ENCODE data around the gene UPF3A. TPM values are rescaled to one million over a fixed set of nuclear protein-coding genes. Genes with fewer than 3 reads are reported as not detected.
A peak's percentile ranks its signal among the peaks of the same experiment; 100 is the strongest.

Gene UPF3A
- total RNA-seq, 1 experiment from 2014 or later: 63.5 TPM

- Mint-ChIP-seq H3K36me3 (ENCODE audit: insufficient read depth, unreplicated experiment) (peaks cover 69% of the 10 kb centered on the region), H3K9me3 (ENCODE audit: unreplicated experiment) (no peaks in the 10 kb centered on the region), H3K4me1 (ENCODE audit: insufficient read depth, unreplicated experiment) (peaks cover 26% of the 10 kb centered on the region), H3K27ac (ENCODE audit: low read depth, unreplicated experiment) (no peak overlapping the region), H3K27me3 (ENCODE audit: insufficient read depth, unreplicated experiment) (no peaks in the 10 kb centered on the region), H3K4me3 (ENCODE audit: unreplicated experiment) (no peak overlapping the region)
- no peak for DNase-seq (ENCODE audit: unreplicated experiment)
- TF ChIP-seq CTCF (IDR thresholded peaks at IDR 0.05; ENCODE audit: unreplicated experiment): no peak
- ChIA-PET POLR2A (interaction anchor here (0.8 kb wide), 1 partner anchor 46 kb away, joined by 3 read pairs; no protein-coding TSS in a partner anchor), CTCF (interaction anchor here (1.2 kb wide), 1 partner anchor 18 kb away, joined by 4 read pairs; no protein-coding TSS in a partner anchor)
- intact Hi-C loops (cut with micrococcal nuclease): no loop called here
- BruUV-seq (replicated peaks): no TSS peak
Measured at GRCh38 chr13:114321256-114321655, 39.9 kb downstream of the UPF3A start.

DNA sequence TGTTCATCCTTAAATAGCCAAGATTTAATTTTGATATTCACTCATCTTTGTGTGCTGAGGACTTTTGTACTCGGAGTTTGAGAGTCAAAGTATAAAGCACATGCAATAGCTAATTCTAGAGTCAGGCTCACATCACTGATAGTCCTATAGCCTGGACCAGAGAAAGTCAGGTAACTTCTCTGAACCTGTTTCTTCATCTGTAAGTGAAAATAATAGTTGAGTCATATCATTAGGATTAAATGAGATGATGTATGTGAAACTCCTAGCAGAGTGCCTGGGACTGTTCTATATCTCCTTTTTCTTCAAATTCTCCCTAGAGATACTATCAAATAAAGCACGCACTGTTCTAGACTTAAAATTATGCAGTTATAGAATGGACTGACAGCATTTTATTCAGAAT, 41.9 kb downstream of the UPF3A start:
- Mint-ChIP-seq H3K9me3 (ENCODE audit: unreplicated experiment) (no peaks in the 10 kb centered on the region), H3K27ac (ENCODE audit: low read depth, unreplicated experiment) (no peak overlapping the region), H3K4me3 (ENCODE audit: unreplicated experiment) (no peak overlapping the region), H3K27me3 (ENCODE audit: insufficient read depth, unreplicated experiment) (no peaks in the 10 kb centered on the region), H3K36me3 (ENCODE audit: insufficient read depth, unreplicated experiment) (peaks cover 67% of the 10 kb centered on the region), H3K4me1 (ENCODE audit: insufficient read depth, unreplicated experiment) (peaks cover 26% of the 10 kb centered on the region)
- no peak for TF ChIP-seq CTCF (IDR thresholded peaks at IDR 0.05; ENCODE audit: unreplicated experiment)
- ChIA-PET POLR2A (no interaction called here), CTCF (interaction anchor here (0.6 to 1.3 kb wide), 2 partner anchors 13 to 43 kb away, joined by 3 read pairs; no protein-coding TSS in a partner anchor)
- DNase-seq (ENCODE audit: unreplicated experiment): no peak
- intact Hi-C loops (cut with micrococcal nuclease): no loop called here
- BruUV-seq (replicated peaks): no TSS peak

DNA sequence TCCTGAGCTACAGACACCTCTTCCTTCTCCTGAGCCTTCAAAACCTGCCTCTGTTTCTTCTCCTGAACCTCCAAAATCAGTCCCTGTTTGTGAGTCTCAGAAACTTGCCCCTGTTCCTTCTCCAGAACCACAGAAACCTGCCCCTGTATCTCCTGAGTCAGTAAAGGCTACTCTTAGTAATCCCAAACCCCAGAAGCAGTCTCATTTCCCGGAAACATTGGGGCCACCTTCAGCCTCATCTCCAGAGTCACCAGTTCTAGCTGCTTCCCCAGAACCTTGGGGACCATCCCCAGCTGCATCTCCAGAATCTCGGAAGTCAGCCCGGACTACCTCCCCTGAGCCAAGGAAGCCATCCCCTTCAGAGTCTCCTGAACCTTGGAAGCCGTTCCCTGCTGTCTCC, 42.9 kb downstream of the UPF3A start:
- POLR2A ChIA-PET: interaction anchor here (0.7 to 3.2 kb wide), 2 partner anchors 10 to 17 kb away, joined by 3 to 21 read pairs; partner anchors contain the start of gene CHAMP1
- BruUV-seq (replicated peaks): no TSS peak
- TF ChIP-seq CTCF (IDR thresholded peaks at IDR 0.05; ENCODE audit: unreplicated experiment): no peak
- no peak for DNase-seq (ENCODE audit: unreplicated experiment)
- H3K27me3 Mint-ChIP-seq (ENCODE audit: insufficient read depth, unreplicated experiment): no peaks in the 10 kb centered on the region
- H3K27ac Mint-ChIP-seq (ENCODE audit: low read depth, unreplicated experiment): no peak overlapping the region
- CTCF ChIA-PET: interaction anchor here (0.7 to 3.4 kb wide), 2 partner anchors 17 to 242 kb away, joined by 3 to 12 read pairs; no protein-coding TSS in a partner anchor
- no peak overlapping the region for H3K4me3 Mint-ChIP-seq (ENCODE audit: unreplicated experiment)
- peaks cover 18% of the 10 kb centered on the region for H3K4me1 Mint-ChIP-seq (ENCODE audit: insufficient read depth, unreplicated experiment)
- intact Hi-C loops (cut with micrococcal nuclease): no loop called here
- peaks cover 63% of the 10 kb centered on the region for H3K36me3 Mint-ChIP-seq (ENCODE audit: insufficient read depth, unreplicated experiment)
- no peaks in the 10 kb centered on the region for H3K9me3 Mint-ChIP-seq (ENCODE audit: unreplicated experiment)

DNA sequence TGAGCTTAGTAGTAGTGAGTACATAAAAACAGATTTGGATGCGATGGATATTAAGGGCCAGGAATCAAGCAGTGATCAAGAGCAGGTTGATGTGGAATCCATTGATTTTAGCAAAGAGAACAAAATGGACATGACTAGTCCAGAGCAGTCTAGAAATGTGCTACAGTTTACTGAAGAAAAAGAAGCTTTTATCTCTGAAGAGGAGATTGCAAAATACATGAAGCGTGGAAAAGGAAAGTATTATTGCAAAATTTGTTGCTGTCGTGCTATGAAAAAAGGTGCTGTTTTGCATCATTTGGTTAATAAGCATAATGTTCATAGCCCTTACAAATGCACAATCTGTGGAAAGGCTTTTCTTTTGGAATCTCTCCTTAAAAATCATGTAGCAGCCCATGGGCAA, 44.3 kb downstream of the UPF3A start:
- ChIA-PET CTCF (interaction anchor here (1.8 to 3.4 kb wide), 2 partner anchors 13 to 15 kb away, joined by 10 to 12 read pairs; no protein-coding TSS in a partner anchor), POLR2A (interaction anchor here (0.6 to 3.2 kb wide), 3 partner anchors 11 to 260 kb away, joined by 3 to 21 read pairs (median 6); partner anchors contain the start of genes CHAMP1 and UPF3A)
- DNase-seq (ENCODE audit: unreplicated experiment): no peak
- peaks cover 52% of the 10 kb centered on the region for H3K36me3 Mint-ChIP-seq (ENCODE audit: insufficient read depth, unreplicated experiment)
- no peak for TF ChIP-seq CTCF (IDR thresholded peaks at IDR 0.05; ENCODE audit: unreplicated experiment)
- peaks cover 6% of the 10 kb centered on the region for H3K4me1 Mint-ChIP-seq (ENCODE audit: insufficient read depth, unreplicated experiment)
- peak overlapping the region; percentile 9 for H3K27ac Mint-ChIP-seq (ENCODE audit: low read depth, unreplicated experiment)
- no peaks in the 10 kb centered on the region for H3K9me3 Mint-ChIP-seq (ENCODE audit: unreplicated experiment)
- H3K27me3 Mint-ChIP-seq (ENCODE audit: insufficient read depth, unreplicated experiment): no peaks in the 10 kb centered on the region
- BruUV-seq (replicated peaks): no TSS peak
- H3K4me3 Mint-ChIP-seq (ENCODE audit: unreplicated experiment): no peak overlapping the region
- intact Hi-C loops (cut with micrococcal nuclease): no loop called here
